HL-60 (cell line): ENCODE results near the gene COL25A1.

Source experiments
- DNase-seq, 2 experiments: peaks; one replicate each; pipeline ENCODE4 v3.0.0-alpha.2; 2010 to 2020; ENCODE audit warnings: low read depth in 1 of 2, low spot score in 1 of 2
- H3K27ac ChIP-seq: fragments of 250-450 bp; sonication (Bioruptor Pico); replicated peaks from 2 replicates; pipeline ENCODE4 v1.5.1; 2020; ENCODE audit warnings: mild to moderate bottlenecking, moderate library complexity
- H3K27me3 ChIP-seq: fragments of 250-450 bp; sonication (Bioruptor Pico); 2 replicates; pipeline ENCODE4 v1.5.1; 2021; ENCODE audit warnings: mild to moderate bottlenecking, moderate library complexity; ENCODE audit not compliant: insufficient read depth, poor library complexity, severe bottlenecking
- H3K4me3 ChIP-seq: replicated peaks from 2 replicates; pipeline ENCODE4 v1.5.1; 2011; ENCODE audit warnings: mild to moderate bottlenecking, control low read depth, low read length; ENCODE audit not compliant: insufficient read depth
- GABPA ChIP-seq: IDR thresholded peaks from 2 replicates; pipeline ENCODE4 v1.6.1; 2012; ENCODE audit warnings: low read depth
- POLR2AphosphoS5 ChIP-seq: IDR thresholded peaks from 2 replicates; pipeline ENCODE4 v1.6.1; 2012; ENCODE audit warnings: low read depth
- SPI1 ChIP-seq: IDR thresholded peaks from 2 replicates; pipeline ENCODE4 v1.6.1; 2012; ENCODE audit warnings: low read depth, mild to moderate bottlenecking, borderline replicate concordance
- TF ChIP-seq, protein P1 (sequence below): IDR thresholded peaks from one replicate; pipeline ENCODE4 v1.5.1; 2011; ENCODE audit warnings: low read length, control low read depth, inconsistent platforms; ENCODE audit not compliant: insufficient read depth
- TF ChIP-seq, protein P2 (sequence below): IDR thresholded peaks from 2 replicates; pipeline ENCODE4 v1.6.1; 2012; ENCODE audit warnings: low read depth; ENCODE audit not compliant: insufficient replicate concordance

Gene COL25A1

DNA sequence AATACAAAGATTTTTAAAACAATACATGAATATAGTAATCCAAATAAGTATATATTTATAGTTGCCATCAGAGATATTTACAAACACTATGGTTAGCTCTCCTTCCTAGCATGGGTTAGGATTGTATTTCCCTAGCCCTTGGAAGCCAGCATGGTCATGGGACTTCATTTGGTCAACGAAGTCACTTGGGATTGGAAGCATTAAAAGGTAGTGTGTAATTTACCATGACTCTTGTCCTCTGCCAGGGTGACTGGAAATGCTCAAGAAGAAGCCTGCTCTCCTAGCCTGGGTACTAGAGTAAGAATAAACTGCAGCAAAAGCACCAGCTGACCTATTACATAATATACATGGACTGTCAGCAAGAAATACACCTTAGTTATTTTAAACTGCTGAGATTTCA is 102.9 kb downstream of the COL25A1 start:
- no peak for DNase-seq
- Histone ChIP-seq H3K27ac (no peak overlapping the region), H3K4me3 (no peak overlapping the region), H3K27me3 (no peaks in the 10 kb centered on the region)
- TF ChIP-seq SPI1 (no peak), GABPA (no peak), POLR2AphosphoS5 (no peak)
- TF ChIP-seq, protein P1, sequence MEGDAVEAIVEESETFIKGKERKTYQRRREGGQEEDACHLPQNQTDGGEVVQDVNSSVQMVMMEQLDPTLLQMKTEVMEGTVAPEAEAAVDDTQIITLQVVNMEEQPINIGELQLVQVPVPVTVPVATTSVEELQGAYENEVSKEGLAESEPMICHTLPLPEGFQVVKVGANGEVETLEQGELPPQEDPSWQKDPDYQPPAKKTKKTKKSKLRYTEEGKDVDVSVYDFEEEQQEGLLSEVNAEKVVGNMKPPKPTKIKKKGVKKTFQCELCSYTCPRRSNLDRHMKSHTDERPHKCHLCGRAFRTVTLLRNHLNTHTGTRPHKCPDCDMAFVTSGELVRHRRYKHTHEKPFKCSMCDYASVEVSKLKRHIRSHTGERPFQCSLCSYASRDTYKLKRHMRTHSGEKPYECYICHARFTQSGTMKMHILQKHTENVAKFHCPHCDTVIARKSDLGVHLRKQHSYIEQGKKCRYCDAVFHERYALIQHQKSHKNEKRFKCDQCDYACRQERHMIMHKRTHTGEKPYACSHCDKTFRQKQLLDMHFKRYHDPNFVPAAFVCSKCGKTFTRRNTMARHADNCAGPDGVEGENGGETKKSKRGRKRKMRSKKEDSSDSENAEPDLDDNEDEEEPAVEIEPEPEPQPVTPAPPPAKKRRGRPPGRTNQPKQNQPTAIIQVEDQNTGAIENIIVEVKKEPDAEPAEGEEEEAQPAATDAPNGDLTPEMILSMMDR: no peak
- TF ChIP-seq, protein P2, sequence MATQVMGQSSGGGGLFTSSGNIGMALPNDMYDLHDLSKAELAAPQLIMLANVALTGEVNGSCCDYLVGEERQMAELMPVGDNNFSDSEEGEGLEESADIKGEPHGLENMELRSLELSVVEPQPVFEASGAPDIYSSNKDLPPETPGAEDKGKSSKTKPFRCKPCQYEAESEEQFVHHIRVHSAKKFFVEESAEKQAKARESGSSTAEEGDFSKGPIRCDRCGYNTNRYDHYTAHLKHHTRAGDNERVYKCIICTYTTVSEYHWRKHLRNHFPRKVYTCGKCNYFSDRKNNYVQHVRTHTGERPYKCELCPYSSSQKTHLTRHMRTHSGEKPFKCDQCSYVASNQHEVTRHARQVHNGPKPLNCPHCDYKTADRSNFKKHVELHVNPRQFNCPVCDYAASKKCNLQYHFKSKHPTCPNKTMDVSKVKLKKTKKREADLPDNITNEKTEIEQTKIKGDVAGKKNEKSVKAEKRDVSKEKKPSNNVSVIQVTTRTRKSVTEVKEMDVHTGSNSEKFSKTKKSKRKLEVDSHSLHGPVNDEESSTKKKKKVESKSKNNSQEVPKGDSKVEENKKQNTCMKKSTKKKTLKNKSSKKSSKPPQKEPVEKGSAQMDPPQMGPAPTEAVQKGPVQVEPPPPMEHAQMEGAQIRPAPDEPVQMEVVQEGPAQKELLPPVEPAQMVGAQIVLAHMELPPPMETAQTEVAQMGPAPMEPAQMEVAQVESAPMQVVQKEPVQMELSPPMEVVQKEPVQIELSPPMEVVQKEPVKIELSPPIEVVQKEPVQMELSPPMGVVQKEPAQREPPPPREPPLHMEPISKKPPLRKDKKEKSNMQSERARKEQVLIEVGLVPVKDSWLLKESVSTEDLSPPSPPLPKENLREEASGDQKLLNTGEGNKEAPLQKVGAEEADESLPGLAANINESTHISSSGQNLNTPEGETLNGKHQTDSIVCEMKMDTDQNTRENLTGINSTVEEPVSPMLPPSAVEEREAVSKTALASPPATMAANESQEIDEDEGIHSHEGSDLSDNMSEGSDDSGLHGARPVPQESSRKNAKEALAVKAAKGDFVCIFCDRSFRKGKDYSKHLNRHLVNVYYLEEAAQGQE: no peak

DNA sequence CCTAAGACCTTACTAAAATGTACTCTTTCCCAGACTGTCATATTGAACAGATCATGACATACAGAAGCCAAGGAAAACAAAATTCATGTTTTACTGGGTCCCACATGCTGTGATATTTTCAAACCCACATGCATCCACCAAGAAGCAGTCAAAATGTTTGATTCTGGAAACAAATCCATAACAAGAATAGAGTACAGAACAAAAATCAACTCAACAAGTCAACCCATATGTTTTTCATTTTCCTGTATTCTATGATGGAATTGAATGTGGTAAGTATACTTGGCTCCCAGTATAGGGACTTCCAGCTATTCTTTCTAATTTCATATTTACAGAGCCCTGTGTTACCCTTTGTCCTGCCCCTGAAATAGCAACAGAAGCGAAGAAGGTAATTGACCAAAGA is 106.8 kb downstream of the COL25A1 start:
- TF ChIP-seq SPI1: no peak
- TF ChIP-seq, protein P2: no peak
- TF ChIP-seq, protein P1: no peak
- TF ChIP-seq POLR2AphosphoS5: no peak
- no peak for TF ChIP-seq GABPA
- H3K4me3 ChIP-seq: no peak overlapping the region
- no peak for DNase-seq
- no peak overlapping the region for H3K27ac ChIP-seq
- no peaks in the 10 kb centered on the region for H3K27me3 ChIP-seq

DNA sequence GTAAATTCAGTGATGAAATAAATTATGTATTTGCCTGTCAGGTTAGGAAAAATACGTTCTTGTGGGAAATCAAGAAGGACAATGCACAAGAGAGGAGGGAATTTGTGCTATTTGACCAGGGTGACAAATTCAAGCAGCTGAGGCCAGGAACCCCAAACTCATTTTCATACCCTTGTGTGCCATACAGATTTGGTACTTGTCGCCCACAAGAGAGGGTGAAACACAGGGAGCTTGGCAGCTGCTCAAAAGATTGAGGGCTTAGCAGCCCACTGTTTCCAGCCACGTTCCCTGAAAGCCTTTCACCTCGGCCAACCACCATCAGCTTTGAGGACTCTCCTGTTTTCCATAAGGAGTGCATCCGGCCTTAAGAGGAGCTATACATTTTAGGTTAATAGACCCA is 111.2 kb downstream of the COL25A1 start:
- no peak overlapping the region for H3K4me3 ChIP-seq
- DNase-seq: no peak

More for the DNA sequence above, 111.2 kb downstream of the COL25A1 start:
- TF ChIP-seq, protein P1: no peak
- TF ChIP-seq SPI1 (no peak), POLR2AphosphoS5 (no peak), GABPA (no peak)
- TF ChIP-seq, protein P2: no peak
- Histone ChIP-seq H3K27me3 (no peaks in the 10 kb centered on the region), H3K27ac (no peak overlapping the region)
